ENCODE measurements around the gene UBN1. TPM values are rescaled to one million over a fixed set of nuclear protein-coding genes. Genes with fewer than 3 reads are reported as not detected.

Gene UBN1
- total RNA-seq, 1 donor from 2014 or later = 45.3 TPM

DNA sequence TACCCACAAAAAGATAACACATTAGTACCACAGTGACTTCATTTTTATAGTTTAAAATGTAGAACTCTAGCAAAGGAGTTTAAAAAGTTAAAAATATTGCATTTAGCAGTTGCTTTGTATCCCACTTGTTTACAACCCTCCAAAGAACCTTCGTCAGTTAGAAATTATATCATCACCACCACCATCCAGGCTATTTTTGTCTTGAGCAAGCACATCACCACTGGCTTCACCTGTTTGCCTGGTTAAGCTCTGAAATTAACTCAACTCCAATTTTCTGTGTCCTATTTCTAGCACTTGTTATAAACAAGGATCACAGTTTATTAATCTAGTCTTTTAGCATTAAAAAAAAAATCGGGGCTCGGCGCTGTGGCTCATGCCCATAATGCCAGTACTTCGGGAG lies 6.3 kb upstream of the UBN1 start:
- Histone ChIP-seq H3K4me1 (ENCODE audit: insufficient read depth, low read length) (peaks cover 7% of the 10 kb centered on the region), H3K9me3 (ENCODE audit: insufficient read depth, low read depth, low read length) (no peaks in the 10 kb centered on the region), H3K4me2 (ENCODE audit: low read length) (no peak overlapping the region), H3K79me2 (ENCODE audit: insufficient read depth, low read length) (peaks cover 38% of the 10 kb centered on the region), H4K20me1 (ENCODE audit: insufficient read depth, low read length) (peaks cover 64% of the 10 kb centered on the region), H3K27ac (ENCODE audit: low read depth, low read length) (no peak overlapping the region), H3K4me3 (ENCODE audit: insufficient read depth, low read depth, low read length) (no peak overlapping the region), H2AFZ (ENCODE audit: low read depth, low read length) (no peak overlapping the region), H3K36me3 (ENCODE audit: insufficient read depth, low read length) (peaks cover 53% of the 10 kb centered on the region), H3K9ac (ENCODE audit: low read length) (no peak overlapping the region), H3K27me3 (ENCODE audit: insufficient read depth, low read length) (no peaks in the 10 kb centered on the region)
- DNase-seq (ENCODE audit: low read depth) (no peak), FAIRE-seq (no peak)
- Mint-ChIP-seq H3K27ac (ENCODE audit: unreplicated experiment) (no peak overlapping the region), H3K4me3 (ENCODE audit: unreplicated experiment) (no peak overlapping the region), H3K36me3 (ENCODE audit: low read depth, unreplicated experiment) (peaks cover 8% of the 10 kb centered on the region), H3K27me3 (ENCODE audit: low read depth, unreplicated experiment) (no peaks in the 10 kb centered on the region), H3K9me3 (ENCODE audit: unreplicated experiment) (no peaks in the 10 kb centered on the region), H3K4me1 (ENCODE audit: low read depth, unreplicated experiment) (peaks cover 9% of the 10 kb centered on the region)
- TF ChIP-seq, protein P1, sequence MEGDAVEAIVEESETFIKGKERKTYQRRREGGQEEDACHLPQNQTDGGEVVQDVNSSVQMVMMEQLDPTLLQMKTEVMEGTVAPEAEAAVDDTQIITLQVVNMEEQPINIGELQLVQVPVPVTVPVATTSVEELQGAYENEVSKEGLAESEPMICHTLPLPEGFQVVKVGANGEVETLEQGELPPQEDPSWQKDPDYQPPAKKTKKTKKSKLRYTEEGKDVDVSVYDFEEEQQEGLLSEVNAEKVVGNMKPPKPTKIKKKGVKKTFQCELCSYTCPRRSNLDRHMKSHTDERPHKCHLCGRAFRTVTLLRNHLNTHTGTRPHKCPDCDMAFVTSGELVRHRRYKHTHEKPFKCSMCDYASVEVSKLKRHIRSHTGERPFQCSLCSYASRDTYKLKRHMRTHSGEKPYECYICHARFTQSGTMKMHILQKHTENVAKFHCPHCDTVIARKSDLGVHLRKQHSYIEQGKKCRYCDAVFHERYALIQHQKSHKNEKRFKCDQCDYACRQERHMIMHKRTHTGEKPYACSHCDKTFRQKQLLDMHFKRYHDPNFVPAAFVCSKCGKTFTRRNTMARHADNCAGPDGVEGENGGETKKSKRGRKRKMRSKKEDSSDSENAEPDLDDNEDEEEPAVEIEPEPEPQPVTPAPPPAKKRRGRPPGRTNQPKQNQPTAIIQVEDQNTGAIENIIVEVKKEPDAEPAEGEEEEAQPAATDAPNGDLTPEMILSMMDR (IDR thresholded peaks at IDR 0.05; ENCODE audit: insufficient read depth, low read depth, low read length) = no peak
- TF ChIP-seq EZH2 (IDR thresholded peaks at IDR 0.05; ENCODE audit: insufficient read depth, low read length) = no peak

DNA sequence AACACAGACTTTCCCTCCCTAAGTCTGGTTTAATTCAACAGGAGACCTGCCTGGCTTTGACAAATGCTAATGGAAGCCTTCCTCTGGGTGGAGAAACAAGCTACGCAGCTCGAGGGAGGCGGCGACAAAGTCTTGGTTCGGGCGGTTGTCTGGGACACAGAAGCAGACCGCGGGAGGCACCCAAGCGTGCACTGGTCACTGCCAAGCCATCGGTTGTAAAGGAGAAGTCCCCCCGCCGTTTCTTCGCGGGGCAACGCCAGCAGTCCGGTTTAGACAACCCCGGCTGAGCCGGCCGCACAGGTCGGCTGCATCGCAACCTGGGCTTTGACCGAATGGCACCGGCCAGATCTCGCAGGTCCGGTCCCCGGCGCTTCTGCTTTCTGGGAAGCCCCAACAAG lies 779 bp upstream of the UBN1 start:
- Histone ChIP-seq H3K4me3 (ENCODE audit: insufficient read depth, low read depth, low read length) (peak overlapping the region; percentile 84), H3K9ac (ENCODE audit: low read length) (peak overlapping the region; percentile 94), H3K79me2 (ENCODE audit: insufficient read depth, low read length) (peaks cover 83% of the 10 kb centered on the region), H3K27ac (ENCODE audit: low read depth, low read length) (peak overlapping the region; percentile 87), H3K9me3 (ENCODE audit: insufficient read depth, low read depth, low read length) (no peaks in the 10 kb centered on the region), H2AFZ (ENCODE audit: low read depth, low read length) (peak overlapping the region; percentile 43), H3K36me3 (ENCODE audit: insufficient read depth, low read length) (peaks cover 26% of the 10 kb centered on the region), H3K27me3 (ENCODE audit: insufficient read depth, low read length) (no peaks in the 10 kb centered on the region), H3K4me2 (ENCODE audit: low read length) (peak overlapping the region; percentile 94), H4K20me1 (ENCODE audit: insufficient read depth, low read length) (peaks cover 76% of the 10 kb centered on the region), H3K4me1 (ENCODE audit: insufficient read depth, low read length) (peaks cover 20% of the 10 kb centered on the region)
- TF ChIP-seq EZH2 (IDR thresholded peaks at IDR 0.05; ENCODE audit: insufficient read depth, low read length) = no peak
- TF ChIP-seq, protein P1 (IDR thresholded peaks at IDR 0.05; ENCODE audit: insufficient read depth, low read depth, low read length) = no peak
- Mint-ChIP-seq H3K36me3 (ENCODE audit: low read depth, unreplicated experiment) (no peaks in the 10 kb centered on the region), H3K27me3 (ENCODE audit: low read depth, unreplicated experiment) (no peaks in the 10 kb centered on the region), H3K9me3 (ENCODE audit: unreplicated experiment) (no peaks in the 10 kb centered on the region), H3K4me3 (ENCODE audit: unreplicated experiment) (peak overlapping the region; percentile 81), H3K4me1 (ENCODE audit: low read depth, unreplicated experiment) (peaks cover 23% of the 10 kb centered on the region), H3K27ac (ENCODE audit: unreplicated experiment) (peak overlapping the region; percentile 11)
- DNase-seq (ENCODE audit: low read depth) (peak; percentile 60), FAIRE-seq (no peak)

GRCh38 chr16:4847774-4848587 lies 700 bp downstream of the UBN1 start:
- Histone ChIP-seq H3K36me3 (ENCODE audit: insufficient read depth, low read length) (peaks cover 22% of the 10 kb centered on the region), H3K9ac (ENCODE audit: low read length) (peak overlapping the region; percentile 94), H3K27me3 (ENCODE audit: insufficient read depth, low read length) (no peaks in the 10 kb centered on the region), H3K4me1 (ENCODE audit: insufficient read depth, low read length) (peaks cover 31% of the 10 kb centered on the region), H4K20me1 (ENCODE audit: insufficient read depth, low read length) (peaks cover 82% of the 10 kb centered on the region), H3K4me2 (ENCODE audit: low read length) (peak overlapping the region; percentile 94), H3K4me3 (ENCODE audit: insufficient read depth, low read depth, low read length) (peak overlapping the region; percentile 84), H3K9me3 (ENCODE audit: insufficient read depth, low read depth, low read length) (no peaks in the 10 kb centered on the region), H2AFZ (ENCODE audit: low read depth, low read length) (peak overlapping the region; percentile 58), H3K79me2 (ENCODE audit: insufficient read depth, low read length) (peaks cover 95% of the 10 kb centered on the region), H3K27ac (ENCODE audit: low read depth, low read length) (peak overlapping the region; percentile 87)
- Mint-ChIP-seq H3K27ac (ENCODE audit: unreplicated experiment) (peak overlapping the region; percentile 85), H3K27me3 (ENCODE audit: low read depth, unreplicated experiment) (no peaks in the 10 kb centered on the region), H3K4me3 (ENCODE audit: unreplicated experiment) (peak overlapping the region; percentile 90), H3K4me1 (ENCODE audit: low read depth, unreplicated experiment) (peaks cover 34% of the 10 kb centered on the region), H3K36me3 (ENCODE audit: low read depth, unreplicated experiment) (peaks cover 1% of the 10 kb centered on the region), H3K9me3 (ENCODE audit: unreplicated experiment) (no peaks in the 10 kb centered on the region)
- no peak for TF ChIP-seq EZH2 (IDR thresholded peaks at IDR 0.05; ENCODE audit: insufficient read depth, low read length)
- TF ChIP-seq, protein P1 (IDR thresholded peaks at IDR 0.05; ENCODE audit: insufficient read depth, low read depth, low read length) = no peak
- FAIRE-seq (no peak), DNase-seq (ENCODE audit: low read depth) (peak; percentile 51)
